ENCODE data around the gene TAOK2. TPM values are rescaled to one million over a fixed set of nuclear protein-coding genes. Genes with fewer than 3 reads are reported as not detected.

Gene TAOK2
- total RNA-seq, 1 experiment from 2014 or later = 56.7 TPM

GRCh38 chr16:29993191-29993902 lies 19.7 kb downstream of the TAOK2 start:
- H3K27me3 ChIP-seq (ENCODE audit: insufficient read depth, low read length) = no peaks in the 10 kb centered on the region
- peaks cover 17 to 34% of the 10 kb centered on the region in 2 experiments for H3K36me3 ChIP-seq (ENCODE audit: control insufficient read depth in 1 of 2, insufficient read depth in 2 of 2, low read length in 2 of 2)
- no peaks in the 10 kb centered on the region for H3K9me2 ChIP-seq (ENCODE audit: insufficient read depth)
- no peak overlapping the region for H3K4me3 ChIP-seq (replicated peaks in 1 of 2; ENCODE audit: low read depth in 1 of 2, low read length in 2 of 2)
- H3K9ac ChIP-seq (ENCODE audit: low read length) = no peak overlapping the region; the same call in 1 of the 2 replicates
- ChIA-PET RAD21 (ENCODE audit: low non-redundant PET in 1 of 2, low total read pairs in 2 of 2, uncharacterized antibody in 2 of 2, unreplicated experiment in 2 of 2) (no interaction called here), CTCF (interaction anchor here (0.7 kb wide), 1 partner anchor 20 kb away, joined by 3 read pairs; no protein-coding TSS in a partner anchor), POLR2A (no interaction called here)
- no TSS peak for BruUV-seq (replicated peaks)
- ATAC-seq (no peak), DNase-seq (ENCODE audit: low read depth, low spot score) (no peak)
- no peaks in the 10 kb centered on the region for H3K9me3 ChIP-seq (ENCODE audit: control insufficient read depth in 1 of 2, insufficient read depth in 1 of 2, low read depth in 1 of 2, low read length in 2 of 2)
- intact Hi-C loops (cut with micrococcal nuclease) = no loop called here
- H4K20me1 ChIP-seq (ENCODE audit: insufficient read depth) = no peaks in the 10 kb centered on the region
- no peak overlapping the region; the same call in 1 of the 2 replicates for H3K27ac ChIP-seq (ENCODE audit: low read depth, low read length)
- no peak overlapping the region; the same call in 1 of the 2 replicates for H3K4me2 ChIP-seq (ENCODE audit: low read length)
- 0 out of 2 replicates have a peak, but pooled peaks have one; percentile 13 for TF ChIP-seq POLR2AphosphoS5 (IDR thresholded peaks at IDR 0.05; ENCODE audit: low read depth, low read length)
- TF ChIP-seq YY1 (IDR thresholded peaks at IDR 0.05; ENCODE audit: extremely low read depth, insufficient replicate concordance, low read depth, low read length) = no peak
- peaks cover 11% of the 10 kb centered on the region for H3K79me2 ChIP-seq (ENCODE audit: insufficient read depth, low read length)
- H3K4me1 ChIP-seq (ENCODE audit: control insufficient read depth in 1 of 2, insufficient read depth in 2 of 2, low read length in 2 of 2) = peaks cover 9 to 27% of the 10 kb centered on the region in 2 experiments
- H2AFZ ChIP-seq (ENCODE audit: low read depth, low read length, poor library complexity, severe bottlenecking) = no peak overlapping the region

- peak overlapping the region; percentile 86 for H3K9ac ChIP-seq (ENCODE audit: low read length)
- no peak overlapping the region for H2AFZ ChIP-seq (ENCODE audit: low read depth, low read length, poor library complexity, severe bottlenecking)
- peak overlapping the region; percentile 88 for H3K27ac ChIP-seq (ENCODE audit: low read depth, low read length)
- no peaks in the 10 kb centered on the region for H3K9me2 ChIP-seq (ENCODE audit: insufficient read depth)
- peak overlapping the region; percentile 92 for H3K4me2 ChIP-seq (ENCODE audit: low read length)
- DNase-seq (ENCODE audit: low read depth, low spot score) = no peak
- H3K36me3 ChIP-seq (ENCODE audit: control insufficient read depth in 1 of 2, insufficient read depth in 2 of 2, low read length in 2 of 2) = peaks cover 13 to 29% of the 10 kb centered on the region in 2 experiments
- intact Hi-C loops (cut with micrococcal nuclease) = no loop called here
- peak overlapping the region; percentile 83 to 95 for H3K4me3 ChIP-seq (replicated peaks in 1 of 2; ENCODE audit: low read depth in 1 of 2, low read length in 2 of 2)
- ChIA-PET CTCF (interaction anchor here (0.7 kb wide), 1 partner anchor 21 kb away, joined by 3 read pairs; no protein-coding TSS in a partner anchor), RAD21 (ENCODE audit: low non-redundant PET in 1 of 2, low total read pairs in 2 of 2, uncharacterized antibody in 2 of 2, unreplicated experiment in 2 of 2) (no interaction called here), POLR2A (no interaction called here)
- H3K4me1 ChIP-seq (ENCODE audit: control insufficient read depth in 1 of 2, insufficient read depth in 2 of 2, low read length in 2 of 2) = peaks cover 9 to 27% of the 10 kb centered on the region in 2 experiments
- H3K9me3 ChIP-seq (ENCODE audit: control insufficient read depth in 1 of 2, insufficient read depth in 1 of 2, low read depth in 1 of 2, low read length in 2 of 2) = no peaks in the 10 kb centered on the region
- H3K27me3 ChIP-seq (ENCODE audit: insufficient read depth, low read length) = no peaks in the 10 kb centered on the region
- BruUV-seq (replicated peaks) = no TSS peak
- no peak for ATAC-seq
- H4K20me1 ChIP-seq (ENCODE audit: insufficient read depth) = no peaks in the 10 kb centered on the region
- peaks cover 11% of the 10 kb centered on the region for H3K79me2 ChIP-seq (ENCODE audit: insufficient read depth, low read length)
- no peak for TF ChIP-seq POLR2AphosphoS5 (IDR thresholded peaks at IDR 0.05; ENCODE audit: low read depth, low read length)
- no peak for TF ChIP-seq ZFX (IDR thresholded peaks at IDR 0.05)
- no peak for TF ChIP-seq FOSL1 (IDR thresholded peaks at IDR 0.05; ENCODE audit: low read depth)
- TF ChIP-seq ZBTB33 (IDR thresholded peaks at IDR 0.05; ENCODE audit: extremely low read depth, insufficient replicate concordance, low read length) = no peak
- no peak for TF ChIP-seq CBX3 (IDR thresholded peaks at IDR 0.05; ENCODE audit: low read depth)
- no peak for TF ChIP-seq EZH2 (IDR thresholded peaks at IDR 0.05)
- TF ChIP-seq ZNF274 (IDR thresholded peaks at IDR 0.05; ENCODE audit: low read depth, low read length) = no peak
- no peak for TF ChIP-seq CTCF (IDR thresholded peaks at IDR 0.05 in 2 of 3, conservative IDR thresholded peaks at IDR 0.05 in 1 of 3; ENCODE audit: borderline replicate concordance in 1 of 3, insufficient read depth in 1 of 3, low read depth in 2 of 3, low read length in 2 of 3)
- no peak for TF ChIP-seq ELF1 (IDR thresholded peaks at IDR 0.05; ENCODE audit: borderline replicate concordance, low read depth)
- no peak for TF ChIP-seq MAX (IDR thresholded peaks at IDR 0.05)
- TF ChIP-seq SRF (IDR thresholded peaks at IDR 0.05; ENCODE audit: low read depth) = no peak
- no peak for TF ChIP-seq SP1 (IDR thresholded peaks at IDR 0.05; ENCODE audit: low read depth)
- TF ChIP-seq TCF7L2 (IDR thresholded peaks at IDR 0.05; ENCODE audit: borderline replicate concordance, extremely low read depth, insufficient read depth, insufficient read length) = no peak
Observed at GRCh38 chr16:29993903-29994599, 20.4 kb downstream of the TAOK2 start.
